ENCODE results near the gene SEMA3D.

Gene SEMA3D

DNA sequence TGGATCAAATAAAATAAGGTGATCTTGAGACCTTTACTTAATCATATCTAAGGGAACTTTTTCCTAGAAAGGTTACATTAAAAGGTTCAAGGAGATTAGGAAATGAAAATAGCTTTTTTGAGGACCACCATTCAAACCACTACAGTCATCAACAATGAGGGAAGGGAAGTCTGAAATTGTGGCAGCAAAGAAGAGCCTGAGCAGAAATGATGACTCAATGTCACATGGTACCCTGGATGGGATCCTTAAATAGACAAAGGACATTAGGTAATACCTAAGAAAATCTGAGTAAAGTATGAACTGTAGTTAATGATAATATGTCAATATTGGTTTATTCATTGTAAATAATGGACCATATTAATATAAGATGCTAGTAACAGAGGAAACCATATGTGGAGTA, 236.0 kb downstream of the SEMA3D start:
- Histone ChIP-seq H4K5ac (ENCODE audit: low read length) (no peak overlapping the region), H3K36me3 (ENCODE audit: control insufficient read depth, insufficient read depth, low read length) (no peaks in the 10 kb centered on the region), H3K27ac (ENCODE audit: low read depth, low read length) (no peak overlapping the region), H3K4ac (ENCODE audit: low read depth, low read length) (no peak overlapping the region), H4K8ac (ENCODE audit: low read depth, low read length) (no peak overlapping the region), H3K18ac (ENCODE audit: low read length) (no peak overlapping the region), H2AK5ac (ENCODE audit: low read length) (no peak overlapping the region), H2BK120ac (ENCODE audit: low read depth, low read length) (no peak overlapping the region), H3K56ac (ENCODE audit: low read length) (no peak overlapping the region), H3K79me1 (ENCODE audit: low read length) (no peaks in the 10 kb centered on the region), H2BK5ac (ENCODE audit: low read length) (no peak overlapping the region), H3K27me3 (ENCODE audit: insufficient read depth, low read length, poor library complexity) (no peaks in the 10 kb centered on the region), H3K9ac (ENCODE audit: low read length) (no peak overlapping the region), H3K23ac (ENCODE audit: low read length) (no peak overlapping the region), H2BK15ac (replicated peaks; ENCODE audit: low read depth) (no peak overlapping the region), H3K4me1 (ENCODE audit: control insufficient read depth, low read depth, low read length) (no peaks in the 10 kb centered on the region), H3K79me2 (ENCODE audit: control insufficient read depth, insufficient read depth, low read length) (no peaks in the 10 kb centered on the region), H3K4me2 (ENCODE audit: low read length) (no peak overlapping the region), H3K4me3 (ENCODE audit: low read length) (no peak overlapping the region)
- DNase-seq: no peak

DNA sequence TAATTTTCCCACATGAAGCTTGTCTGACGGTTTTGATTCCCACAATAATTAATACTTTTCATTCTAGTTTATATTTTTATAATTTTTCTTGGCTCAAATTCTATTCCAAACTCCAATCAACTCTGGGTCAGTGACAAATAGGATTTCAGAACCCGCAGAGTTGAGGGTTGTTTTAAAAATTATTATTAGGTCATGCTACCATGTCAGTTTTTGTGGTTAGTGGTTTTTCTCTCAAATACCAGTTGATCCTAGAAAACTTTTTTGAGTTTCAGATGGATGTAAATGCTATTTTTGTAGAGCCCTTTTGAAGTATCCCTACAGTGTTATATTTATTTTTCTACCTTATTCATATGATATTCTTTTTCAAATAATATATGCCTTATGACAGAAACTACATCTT, 237.4 kb downstream of the SEMA3D start:
- Histone ChIP-seq H3K23ac (ENCODE audit: low read length) (no peak overlapping the region), H3K56ac (ENCODE audit: low read length) (no peak overlapping the region), H2AK5ac (ENCODE audit: low read length) (no peak overlapping the region), H3K9ac (ENCODE audit: low read length) (no peak overlapping the region), H4K8ac (ENCODE audit: low read depth, low read length) (no peak overlapping the region), H3K79me2 (ENCODE audit: control insufficient read depth, insufficient read depth, low read length) (no peaks in the 10 kb centered on the region), H3K27ac (ENCODE audit: low read depth, low read length) (no peak overlapping the region), H2BK120ac (ENCODE audit: low read depth, low read length) (no peak overlapping the region), H3K18ac (ENCODE audit: low read length) (no peak overlapping the region), H4K5ac (ENCODE audit: low read length) (no peak overlapping the region), H3K4me2 (ENCODE audit: low read length) (no peak overlapping the region), H3K4ac (ENCODE audit: low read depth, low read length) (no peak overlapping the region), H3K4me3 (ENCODE audit: low read length) (no peak overlapping the region), H3K4me1 (ENCODE audit: control insufficient read depth, low read depth, low read length) (no peaks in the 10 kb centered on the region), H2BK5ac (ENCODE audit: low read length) (no peak overlapping the region), H3K27me3 (ENCODE audit: insufficient read depth, low read length, poor library complexity) (no peaks in the 10 kb centered on the region), H3K36me3 (ENCODE audit: control insufficient read depth, insufficient read depth, low read length) (no peaks in the 10 kb centered on the region), H3K79me1 (ENCODE audit: low read length) (no peaks in the 10 kb centered on the region), H2BK15ac (replicated peaks; ENCODE audit: low read depth) (no peak overlapping the region)
- 100% methylated on average over 1 of the region's 2 CpGs for WGBS (ENCODE audit: extremely low coverage, insufficient coverage, low lambda C conversion rate)
- DNase-seq: no peak

DNA sequence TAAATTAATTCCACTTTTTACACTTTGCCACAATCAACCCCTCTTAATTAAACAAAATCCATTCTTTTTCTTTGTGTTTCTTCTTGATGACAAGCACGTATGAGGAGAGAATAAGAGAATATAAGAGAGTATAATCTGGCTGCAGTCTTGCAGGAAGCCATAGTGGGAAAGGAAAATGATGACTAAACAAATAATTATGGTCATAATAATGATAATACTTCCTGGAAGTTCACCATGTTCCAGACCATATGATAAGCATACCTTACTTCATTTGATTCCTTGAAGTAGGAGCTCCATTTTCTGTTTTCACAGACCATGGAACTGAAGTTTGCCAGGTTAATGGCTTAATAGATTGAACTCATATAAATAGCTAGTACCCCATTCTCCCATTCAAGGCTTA, 237.8 kb downstream of the SEMA3D start:
- no peaks in the 10 kb centered on the region for H3K79me1 ChIP-seq (ENCODE audit: low read length)
- H2BK5ac ChIP-seq (ENCODE audit: low read length): no peak overlapping the region
- no peak overlapping the region for H3K4me3 ChIP-seq (ENCODE audit: low read length)
- no peaks in the 10 kb centered on the region for H3K79me2 ChIP-seq (ENCODE audit: control insufficient read depth, insufficient read depth, low read length)
- no peak overlapping the region for H3K4ac ChIP-seq (ENCODE audit: low read depth, low read length)
- no peak for DNase-seq
- H3K36me3 ChIP-seq (ENCODE audit: control insufficient read depth, insufficient read depth, low read length): no peaks in the 10 kb centered on the region
- no CpG with 5 or more reads among the region's 1 CpG for WGBS (ENCODE audit: extremely low coverage, insufficient coverage, low lambda C conversion rate)
- no peak overlapping the region for H2BK120ac ChIP-seq (ENCODE audit: low read depth, low read length)
- no peak overlapping the region for H3K23ac ChIP-seq (ENCODE audit: low read length)
- H3K27me3 ChIP-seq (ENCODE audit: insufficient read depth, low read length, poor library complexity): no peaks in the 10 kb centered on the region
- no peak overlapping the region for H4K5ac ChIP-seq (ENCODE audit: low read length)
- H3K4me2 ChIP-seq (ENCODE audit: low read length): no peak overlapping the region
- no peak overlapping the region for H4K8ac ChIP-seq (ENCODE audit: low read depth, low read length)
- no peak overlapping the region for H3K56ac ChIP-seq (ENCODE audit: low read length)
- H2BK15ac ChIP-seq (replicated peaks; ENCODE audit: low read depth): no peak overlapping the region
- H3K27ac ChIP-seq (ENCODE audit: low read depth, low read length): no peak overlapping the region
- H2AK5ac ChIP-seq (ENCODE audit: low read length): no peak overlapping the region
- H3K18ac ChIP-seq (ENCODE audit: low read length): no peak overlapping the region
- no peaks in the 10 kb centered on the region for H3K4me1 ChIP-seq (ENCODE audit: control insufficient read depth, low read depth, low read length)
- no peak overlapping the region for H3K9ac ChIP-seq (ENCODE audit: low read length)

DNA sequence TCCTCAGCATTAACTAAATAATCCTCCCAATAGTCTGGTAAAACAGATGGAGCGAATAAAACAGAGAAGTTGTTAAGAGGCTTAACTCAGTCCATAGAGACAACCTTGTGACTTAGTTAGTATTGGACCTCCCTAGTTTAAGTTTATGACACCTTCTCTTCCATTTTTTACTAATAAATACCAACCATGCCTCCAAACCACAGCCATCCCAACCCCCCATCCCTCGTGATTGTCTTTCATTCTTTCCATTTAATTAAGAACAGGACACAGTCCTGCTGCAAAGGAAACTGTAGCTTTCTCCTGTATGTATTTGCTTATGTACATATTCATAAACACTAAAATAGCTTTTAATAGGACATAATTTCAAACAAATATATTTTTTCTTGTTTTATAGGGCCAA, 238.2 kb downstream of the SEMA3D start:
- H2BK15ac ChIP-seq (replicated peaks; ENCODE audit: low read depth): no peak overlapping the region
- no peak overlapping the region for H3K9ac ChIP-seq (ENCODE audit: low read length)
- H3K18ac ChIP-seq (ENCODE audit: low read length): no peak overlapping the region
- no CpG with 5 or more reads among the region's 2 CpGs for WGBS (ENCODE audit: extremely low coverage, insufficient coverage, low lambda C conversion rate)
- no peak overlapping the region for H2AK5ac ChIP-seq (ENCODE audit: low read length)
- no peak overlapping the region for H2BK5ac ChIP-seq (ENCODE audit: low read length)
- H4K8ac ChIP-seq (ENCODE audit: low read depth, low read length): no peak overlapping the region
- no peak overlapping the region for H4K5ac ChIP-seq (ENCODE audit: low read length)
- no peaks in the 10 kb centered on the region for H3K27me3 ChIP-seq (ENCODE audit: insufficient read depth, low read length, poor library complexity)
- no peaks in the 10 kb centered on the region for H3K36me3 ChIP-seq (ENCODE audit: control insufficient read depth, insufficient read depth, low read length)
- H3K27ac ChIP-seq (ENCODE audit: low read depth, low read length): no peak overlapping the region
- DNase-seq: no peak
- no peak overlapping the region for H3K4ac ChIP-seq (ENCODE audit: low read depth, low read length)
- no peak overlapping the region for H3K56ac ChIP-seq (ENCODE audit: low read length)
- no peak overlapping the region for H3K23ac ChIP-seq (ENCODE audit: low read length)
- H3K4me2 ChIP-seq (ENCODE audit: low read length): no peak overlapping the region
- no peak overlapping the region for H2BK120ac ChIP-seq (ENCODE audit: low read depth, low read length)
- no peaks in the 10 kb centered on the region for H3K79me2 ChIP-seq (ENCODE audit: control insufficient read depth, insufficient read depth, low read length)
- H3K79me1 ChIP-seq (ENCODE audit: low read length): no peaks in the 10 kb centered on the region
- H3K4me3 ChIP-seq (ENCODE audit: low read length): no peak overlapping the region
- no peaks in the 10 kb centered on the region for H3K4me1 ChIP-seq (ENCODE audit: control insufficient read depth, low read depth, low read length)

DNA sequence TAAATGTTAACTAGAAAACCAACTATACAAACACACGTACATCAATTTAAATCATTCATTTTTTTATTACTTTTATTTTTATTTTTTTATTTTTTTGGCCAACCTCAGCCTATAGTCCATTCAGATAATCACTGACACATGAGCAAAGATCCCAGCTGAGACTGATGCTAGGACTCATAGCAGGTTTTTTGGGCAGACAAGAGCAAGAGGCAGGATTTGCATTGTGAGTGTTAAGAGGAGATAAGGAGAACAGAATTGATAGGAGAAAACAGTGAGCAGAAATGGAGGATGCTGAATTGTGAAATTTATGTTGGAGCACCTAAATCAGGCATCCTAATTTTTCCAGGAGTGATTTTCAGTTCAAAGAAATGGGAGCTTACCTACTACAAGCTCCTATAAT, 240.3 kb downstream of the SEMA3D start:
- no peak overlapping the region for H2BK15ac ChIP-seq (replicated peaks; ENCODE audit: low read depth)
- H3K4me1 ChIP-seq (ENCODE audit: control insufficient read depth, low read depth, low read length): no peaks in the 10 kb centered on the region
- no peak overlapping the region for H4K8ac ChIP-seq (ENCODE audit: low read depth, low read length)
- H3K36me3 ChIP-seq (ENCODE audit: control insufficient read depth, insufficient read depth, low read length): no peaks in the 10 kb centered on the region
- no peak overlapping the region for H2AK5ac ChIP-seq (ENCODE audit: low read length)
- WGBS (ENCODE audit: extremely low coverage, insufficient coverage, low lambda C conversion rate): 100% methylated on average over 1 of the region's 1 CpG
- H3K9ac ChIP-seq (ENCODE audit: low read length): no peak overlapping the region
- no peak overlapping the region for H3K23ac ChIP-seq (ENCODE audit: low read length)
- H3K27me3 ChIP-seq (ENCODE audit: insufficient read depth, low read length, poor library complexity): no peaks in the 10 kb centered on the region
- no peak overlapping the region for H3K4me3 ChIP-seq (ENCODE audit: low read length)
- no peaks in the 10 kb centered on the region for H3K79me1 ChIP-seq (ENCODE audit: low read length)
- no peak overlapping the region for H3K4me2 ChIP-seq (ENCODE audit: low read length)
- no peak overlapping the region for H2BK120ac ChIP-seq (ENCODE audit: low read depth, low read length)
- H4K5ac ChIP-seq (ENCODE audit: low read length): no peak overlapping the region
- H3K56ac ChIP-seq (ENCODE audit: low read length): no peak overlapping the region
- no peak overlapping the region for H3K18ac ChIP-seq (ENCODE audit: low read length)
- H3K4ac ChIP-seq (ENCODE audit: low read depth, low read length): no peak overlapping the region
- no peak for DNase-seq
- H3K79me2 ChIP-seq (ENCODE audit: control insufficient read depth, insufficient read depth, low read length): no peaks in the 10 kb centered on the region
- no peak overlapping the region for H2BK5ac ChIP-seq (ENCODE audit: low read length)
- no peak overlapping the region for H3K27ac ChIP-seq (ENCODE audit: low read depth, low read length)

Measured in mesendoderm (in vitro differentiated cells).